ENCODE data around the gene ACTN4.

DNA sequence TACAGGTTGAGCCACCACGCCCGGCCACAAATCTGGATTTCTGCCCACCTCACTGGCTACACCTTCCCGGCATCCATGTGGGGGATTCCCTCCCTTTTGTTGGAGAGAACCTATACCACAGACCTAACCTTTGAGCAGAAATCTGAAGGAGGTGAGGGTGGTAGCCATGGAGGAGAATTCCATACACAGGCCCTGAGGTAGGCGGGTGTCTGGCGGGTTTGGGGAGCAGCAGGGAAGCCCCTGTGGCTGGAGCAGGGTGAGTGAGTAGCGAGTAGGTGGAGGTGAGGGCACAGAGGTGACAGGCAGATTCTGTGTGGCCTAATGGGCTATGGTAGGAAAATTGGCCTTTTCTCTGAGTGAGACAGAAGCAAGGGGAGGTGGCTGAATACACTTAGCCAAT is 17.9 kb upstream of the ACTN4 start:
- TF ChIP-seq, protein P1, sequence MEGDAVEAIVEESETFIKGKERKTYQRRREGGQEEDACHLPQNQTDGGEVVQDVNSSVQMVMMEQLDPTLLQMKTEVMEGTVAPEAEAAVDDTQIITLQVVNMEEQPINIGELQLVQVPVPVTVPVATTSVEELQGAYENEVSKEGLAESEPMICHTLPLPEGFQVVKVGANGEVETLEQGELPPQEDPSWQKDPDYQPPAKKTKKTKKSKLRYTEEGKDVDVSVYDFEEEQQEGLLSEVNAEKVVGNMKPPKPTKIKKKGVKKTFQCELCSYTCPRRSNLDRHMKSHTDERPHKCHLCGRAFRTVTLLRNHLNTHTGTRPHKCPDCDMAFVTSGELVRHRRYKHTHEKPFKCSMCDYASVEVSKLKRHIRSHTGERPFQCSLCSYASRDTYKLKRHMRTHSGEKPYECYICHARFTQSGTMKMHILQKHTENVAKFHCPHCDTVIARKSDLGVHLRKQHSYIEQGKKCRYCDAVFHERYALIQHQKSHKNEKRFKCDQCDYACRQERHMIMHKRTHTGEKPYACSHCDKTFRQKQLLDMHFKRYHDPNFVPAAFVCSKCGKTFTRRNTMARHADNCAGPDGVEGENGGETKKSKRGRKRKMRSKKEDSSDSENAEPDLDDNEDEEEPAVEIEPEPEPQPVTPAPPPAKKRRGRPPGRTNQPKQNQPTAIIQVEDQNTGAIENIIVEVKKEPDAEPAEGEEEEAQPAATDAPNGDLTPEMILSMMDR (IDR thresholded peaks at IDR 0.05) = no peak
- TF ChIP-seq ZFX (IDR thresholded peaks at IDR 0.05; ENCODE audit: borderline replicate concordance) = no peak
